Measurements from ENCODE around the gene EAF1. TPM values are rescaled to one million over a fixed set of nuclear protein-coding genes. Genes with fewer than 3 reads are reported as not detected.
"Not testable (repeated sequence)": the region's sequence is repeated elsewhere in the genome, so short reads cannot be mapped to it uniquely, and the experiment has no call there.

Gene EAF1
- total RNA-seq, 2 donors from 2014 or later: 22.7 to 34.3 TPM

- Histone ChIP-seq H3K4me1 (ENCODE audit: control insufficient read depth in 1 of 2, low read depth in 2 of 2) (no peaks in the 10 kb centered on the region), H3K27me3 (replicated peaks; ENCODE audit: insufficient read depth) (no peaks in the 10 kb centered on the region), H3K4me3 (no peak overlapping the region), H3K27ac (no peak overlapping the region), H3K9me3 (no peaks in the 10 kb centered on the region), H3K36me3 (no peaks in the 10 kb centered on the region)
- no peak for DNase-seq (ENCODE audit: low spot score)
- no peak for TF ChIP-seq CTCF (IDR thresholded peaks at IDR 0.05)
- no peak for ATAC-seq (ENCODE audit: insufficient number of reproducible peaks, low FRiP score, low read depth)
Observed at GRCh38 chr3:15384510-15385237, 42.7 kb upstream of the EAF1 start.

GRCh38 chr3:15385238-15385695, 42.1 kb upstream of the EAF1 start:
- DNase-seq (ENCODE audit: low spot score); H3K4me3 ChIP-seq; H3K9me3 ChIP-seq; H3K27me3 ChIP-seq (replicated peaks; ENCODE audit: insufficient read depth); H3K4me1 ChIP-seq (ENCODE audit: control insufficient read depth in 1 of 2, low read depth in 2 of 2); ATAC-seq (ENCODE audit: insufficient number of reproducible peaks, low FRiP score, low read depth); H3K36me3 ChIP-seq; H3K27ac ChIP-seq: not testable (repeated sequence)

- Histone ChIP-seq H3K27ac (no peak overlapping the region), H3K27me3 (replicated peaks; ENCODE audit: insufficient read depth) (no peaks in the 10 kb centered on the region), H3K4me3 (no peak overlapping the region), H3K36me3 (no peaks in the 10 kb centered on the region), H3K9me3 (no peaks in the 10 kb centered on the region), H3K4me1 (ENCODE audit: control insufficient read depth in 1 of 2, low read depth in 2 of 2) (no peaks in the 10 kb centered on the region)
- TF ChIP-seq CTCF (IDR thresholded peaks at IDR 0.05): no peak
- ATAC-seq (ENCODE audit: insufficient number of reproducible peaks, low FRiP score, low read depth) (no peak), DNase-seq (ENCODE audit: low spot score) (no peak)
Observed at GRCh38 chr3:15385901-15386653, 41.3 kb upstream of the EAF1 start.

- H3K36me3 ChIP-seq; H3K4me3 ChIP-seq; DNase-seq (ENCODE audit: low spot score); H3K27me3 ChIP-seq (replicated peaks; ENCODE audit: insufficient read depth); H3K4me1 ChIP-seq (ENCODE audit: control insufficient read depth in 1 of 2, low read depth in 2 of 2); H3K9me3 ChIP-seq; H3K27ac ChIP-seq; ATAC-seq (ENCODE audit: insufficient number of reproducible peaks, low FRiP score, low read depth): not testable (repeated sequence)
Observed at GRCh38 chr3:15386654-15386955, 40.8 kb upstream of the EAF1 start.

GRCh38 chr3:15387171-15387581, 40.2 kb upstream of the EAF1 start:
- Histone ChIP-seq H3K4me3 (no peak overlapping the region), H3K27me3 (replicated peaks; ENCODE audit: insufficient read depth) (no peaks in the 10 kb centered on the region), H3K9me3 (no peaks in the 10 kb centered on the region), H3K36me3 (no peaks in the 10 kb centered on the region), H3K4me1 (ENCODE audit: control insufficient read depth in 1 of 2, low read depth in 2 of 2) (no peaks in the 10 kb centered on the region), H3K27ac (no peak overlapping the region)
- TF ChIP-seq CTCF (IDR thresholded peaks at IDR 0.05): no peak
- DNase-seq (ENCODE audit: low spot score): no peak
- no peak for ATAC-seq (ENCODE audit: insufficient number of reproducible peaks, low FRiP score, low read depth)

GRCh38 chr3:15387735-15388134, 39.7 kb upstream of the EAF1 start:
- no peak overlapping the region for H3K4me3 ChIP-seq
- no peak overlapping the region for H3K27ac ChIP-seq
- no peaks in the 10 kb centered on the region for H3K4me1 ChIP-seq (ENCODE audit: control insufficient read depth in 1 of 2, low read depth in 2 of 2)
- H3K9me3 ChIP-seq: no peaks in the 10 kb centered on the region
- H3K36me3 ChIP-seq: no peaks in the 10 kb centered on the region
- ATAC-seq (ENCODE audit: insufficient number of reproducible peaks, low FRiP score, low read depth): no peak
- no peaks in the 10 kb centered on the region for H3K27me3 ChIP-seq (replicated peaks; ENCODE audit: insufficient read depth)
- no peak for DNase-seq (ENCODE audit: low spot score)
- TF ChIP-seq CTCF (IDR thresholded peaks at IDR 0.05): no peak

GRCh38 chr3:15388335-15388734, 39.1 kb upstream of the EAF1 start:
- not testable (repeated sequence) for H3K27me3 ChIP-seq (replicated peaks; ENCODE audit: insufficient read depth); H3K27ac ChIP-seq; DNase-seq (ENCODE audit: low spot score); H3K4me3 ChIP-seq; H3K4me1 ChIP-seq (ENCODE audit: control insufficient read depth in 1 of 2, low read depth in 2 of 2); H3K36me3 ChIP-seq; ATAC-seq (ENCODE audit: insufficient number of reproducible peaks, low FRiP score, low read depth); H3K9me3 ChIP-seq

All from thoracic aorta (tissue), 2 donors.